ENCODE measurements around the gene CD247.

Gene CD247

GRCh38 chr1:167510244-167510643 is 8.1 kb downstream of the CD247 start:
- H3K27ac Mint-ChIP-seq: peak overlapping the region; percentile 91
- peaks cover 92% of the 10 kb centered on the region for H3K4me1 Mint-ChIP-seq (ENCODE audit: low read depth)
- no peaks in the 10 kb centered on the region for H3K27me3 Mint-ChIP-seq
- H3K9me3 Mint-ChIP-seq (ENCODE audit: low read depth): no peaks in the 10 kb centered on the region
- peaks cover 26% of the 10 kb centered on the region for H3K36me3 Mint-ChIP-seq
- H3K4me3 Mint-ChIP-seq: peak overlapping the region; percentile 84

GRCh38 chr1:167509587-167509986 is 8.7 kb downstream of the CD247 start:
- Mint-ChIP-seq H3K4me1 (ENCODE audit: low read depth) (peaks cover 92% of the 10 kb centered on the region), H3K27me3 (no peaks in the 10 kb centered on the region), H3K36me3 (peaks cover 26% of the 10 kb centered on the region), H3K27ac (peak overlapping the region; percentile 91), H3K4me3 (peak overlapping the region; percentile 84), H3K9me3 (ENCODE audit: low read depth) (no peaks in the 10 kb centered on the region)

GRCh38 chr1:167507719-167508118 is 10.6 kb downstream of the CD247 start:
- Mint-ChIP-seq H3K4me1 (ENCODE audit: low read depth) (peaks cover 95% of the 10 kb centered on the region), H3K4me3 (peak overlapping the region; percentile 42), H3K36me3 (peaks cover 28% of the 10 kb centered on the region), H3K9me3 (ENCODE audit: low read depth) (no peaks in the 10 kb centered on the region), H3K27me3 (no peaks in the 10 kb centered on the region), H3K27ac (peak overlapping the region; percentile 84)

- Mint-ChIP-seq H3K27ac (peak overlapping the region; percentile 99), H3K36me3 (peaks cover 18% of the 10 kb centered on the region), H3K9me3 (ENCODE audit: low read depth) (no peaks in the 10 kb centered on the region), H3K27me3 (no peaks in the 10 kb centered on the region), H3K4me3 (peak overlapping the region; percentile 42), H3K4me1 (ENCODE audit: low read depth) (peaks cover 94% of the 10 kb centered on the region)
These were observed 13.9 kb downstream of the CD247 start for GRCh38 chr1:167504467-167504827.

- H3K4me1 Mint-ChIP-seq (ENCODE audit: low read depth): peaks cover 95% of the 10 kb centered on the region
- H3K9me3 Mint-ChIP-seq (ENCODE audit: low read depth): no peaks in the 10 kb centered on the region
- peak overlapping the region; percentile 99 for H3K27ac Mint-ChIP-seq
- peak overlapping the region; percentile 69 for H3K4me3 Mint-ChIP-seq
- H3K27me3 Mint-ChIP-seq: no peaks in the 10 kb centered on the region
- H3K36me3 Mint-ChIP-seq: peaks cover 15% of the 10 kb centered on the region
These were observed 14.5 kb downstream of the CD247 start for GRCh38 chr1:167503626-167504466.

GRCh38 chr1:167502719-167503462 is 15.4 kb downstream of the CD247 start:
- Mint-ChIP-seq H3K36me3 (peaks cover 12% of the 10 kb centered on the region), H3K27me3 (no peaks in the 10 kb centered on the region), H3K9me3 (ENCODE audit: low read depth) (no peaks in the 10 kb centered on the region), H3K27ac (peak overlapping the region; percentile 99), H3K4me1 (ENCODE audit: low read depth) (peaks cover 97% of the 10 kb centered on the region), H3K4me3 (peak overlapping the region; percentile 69)

GRCh38 chr1:167502192-167502551 is 16.2 kb downstream of the CD247 start:
- H3K9me3 Mint-ChIP-seq (ENCODE audit: low read depth): no peaks in the 10 kb centered on the region
- H3K4me1 Mint-ChIP-seq (ENCODE audit: low read depth): peaks cover 97% of the 10 kb centered on the region
- H3K27me3 Mint-ChIP-seq: no peaks in the 10 kb centered on the region
- H3K36me3 Mint-ChIP-seq: peaks cover 10% of the 10 kb centered on the region
- H3K27ac Mint-ChIP-seq: peak overlapping the region; percentile 99
- peak overlapping the region; percentile 69 for H3K4me3 Mint-ChIP-seq

GRCh38 chr1:167501515-167502191 is 16.7 kb downstream of the CD247 start:
- H3K36me3 Mint-ChIP-seq: peaks cover 10% of the 10 kb centered on the region
- no peaks in the 10 kb centered on the region for H3K27me3 Mint-ChIP-seq
- H3K9me3 Mint-ChIP-seq (ENCODE audit: low read depth): no peaks in the 10 kb centered on the region
- peaks cover 97% of the 10 kb centered on the region for H3K4me1 Mint-ChIP-seq (ENCODE audit: low read depth)
- H3K4me3 Mint-ChIP-seq: peak overlapping the region; percentile 69
- peak overlapping the region; percentile 99 for H3K27ac Mint-ChIP-seq

GRCh38 chr1:167500283-167500860 is 18.0 kb downstream of the CD247 start:
- Mint-ChIP-seq H3K4me3 (peak overlapping the region; percentile 84), H3K36me3 (peaks cover 20% of the 10 kb centered on the region), H3K27ac (peak overlapping the region; percentile 99), H3K4me1 (ENCODE audit: low read depth) (peaks cover 98% of the 10 kb centered on the region), H3K9me3 (ENCODE audit: low read depth) (no peaks in the 10 kb centered on the region), H3K27me3 (no peaks in the 10 kb centered on the region)

- Mint-ChIP-seq H3K36me3 (peaks cover 22% of the 10 kb centered on the region), H3K9me3 (ENCODE audit: low read depth) (no peaks in the 10 kb centered on the region), H3K4me3 (peak overlapping the region; percentile 84), H3K27me3 (no peaks in the 10 kb centered on the region), H3K27ac (peak overlapping the region; percentile 99), H3K4me1 (ENCODE audit: low read depth) (peaks cover 98% of the 10 kb centered on the region)
These were observed 18.6 kb downstream of the CD247 start for GRCh38 chr1:167499664-167500101.

GRCh38 chr1:167499106-167499505 is 19.2 kb downstream of the CD247 start:
- peak overlapping the region; percentile 99 for H3K27ac Mint-ChIP-seq
- peak overlapping the region; percentile 84 for H3K4me3 Mint-ChIP-seq
- H3K4me1 Mint-ChIP-seq (ENCODE audit: low read depth): peaks cover 98% of the 10 kb centered on the region
- H3K27me3 Mint-ChIP-seq: no peaks in the 10 kb centered on the region
- no peaks in the 10 kb centered on the region for H3K9me3 Mint-ChIP-seq (ENCODE audit: low read depth)
- peaks cover 22% of the 10 kb centered on the region for H3K36me3 Mint-ChIP-seq

- H3K4me1 Mint-ChIP-seq (ENCODE audit: low read depth): peaks cover 97% of the 10 kb centered on the region
- H3K27me3 Mint-ChIP-seq: no peaks in the 10 kb centered on the region
- H3K36me3 Mint-ChIP-seq: peaks cover 22% of the 10 kb centered on the region
- H3K27ac Mint-ChIP-seq: peak overlapping the region; percentile 99
- no peak overlapping the region for H3K4me3 Mint-ChIP-seq
- H3K9me3 Mint-ChIP-seq (ENCODE audit: low read depth): no peaks in the 10 kb centered on the region
These were observed 21.3 kb downstream of the CD247 start for GRCh38 chr1:167496797-167497619.

GRCh38 chr1:167493372-167493771 is 25.0 kb downstream of the CD247 start:
- Mint-ChIP-seq H3K36me3 (peaks cover 20% of the 10 kb centered on the region), H3K4me1 (ENCODE audit: low read depth) (peaks cover 95% of the 10 kb centered on the region), H3K27ac (peak overlapping the region; percentile 97), H3K27me3 (no peaks in the 10 kb centered on the region), H3K9me3 (ENCODE audit: low read depth) (no peaks in the 10 kb centered on the region), H3K4me3 (peak overlapping the region; percentile 80)

- no peaks in the 10 kb centered on the region for H3K9me3 Mint-ChIP-seq (ENCODE audit: low read depth)
- peaks cover 19% of the 10 kb centered on the region for H3K36me3 Mint-ChIP-seq
- H3K27ac Mint-ChIP-seq: peak overlapping the region; percentile 97
- H3K4me1 Mint-ChIP-seq (ENCODE audit: low read depth): peaks cover 95% of the 10 kb centered on the region
- H3K27me3 Mint-ChIP-seq: no peaks in the 10 kb centered on the region
- H3K4me3 Mint-ChIP-seq: peak overlapping the region; percentile 80
These were observed 25.8 kb downstream of the CD247 start for GRCh38 chr1:167492481-167492910.

Data from activated naive CD8-positive, alpha-beta T cell (primary cell).